T follicular helper cell (primary cell): ENCODE data around the gene LUZP4.
A peak's percentile ranks its signal among the peaks of the same experiment; 100 is the strongest.
"Not testable (repeated sequence)": the region's sequence is repeated elsewhere in the genome, so short reads cannot be mapped to it uniquely, and the experiment has no call there.

Experiments
- DNase-seq: peaks from one replicate; pipeline ENCODE4 v3.0.0-alpha.2; 2020; ENCODE audit warnings: low read depth
- total RNA-seq, 2 experiments: gene quantifications; one replicate each; lab custom pipeline; 2026; lab: John Stamatoyannopoulos, UW

Gene LUZP4
- 0 reads per million in 2 experiments for total RNA-seq

GRCh38 chrX:115289465-115289864, at the start of gene LUZP4:
Gene LUZP4, plus strand, starts transcription at chrX:115289715. Its CDS starts 45 bp downstream, at chrX:115289760.
- no peak for DNase-seq

GRCh38 chrX:115251458-115252233, 37.9 kb upstream of the LUZP4 start:
- DNase-seq, result no peak

- no peak for DNase-seq
These were observed 34.5 kb upstream of the LUZP4 start for GRCh38 chrX:115255003-115255402.

GRCh38 chrX:115257711-115258110, 31.8 kb upstream of the LUZP4 start:
- no peak for DNase-seq

- no peak for DNase-seq
These were observed 30.2 kb upstream of the LUZP4 start for GRCh38 chrX:115259238-115259875.

GRCh38 chrX:115260330-115260729, 29.2 kb upstream of the LUZP4 start:
- DNase-seq, result no peak

- no peak for DNase-seq
These were observed 28.4 kb upstream of the LUZP4 start for GRCh38 chrX:115261148-115261547.

GRCh38 chrX:115264009-115264408, 25.5 kb upstream of the LUZP4 start:
- DNase-seq, result no peak

GRCh38 chrX:115266300-115266699, 23.2 kb upstream of the LUZP4 start:
- DNase-seq, result no peak

- no peak for DNase-seq
These were observed 21.1 kb upstream of the LUZP4 start for GRCh38 chrX:115268421-115268820.

- no peak for DNase-seq
These were observed 20.3 kb upstream of the LUZP4 start for GRCh38 chrX:115269051-115269683.

- no peak for DNase-seq
These were observed 4.6 kb upstream of the LUZP4 start for GRCh38 chrX:115284877-115285276.

GRCh38 chrX:115297189-115297588, 7.7 kb downstream of the LUZP4 start:
- no peak for DNase-seq

GRCh38 chrX:115311139-115311538, 21.6 kb downstream of the LUZP4 start:
- no peak for DNase-seq

GRCh38 chrX:115311601-115312001, 22.1 kb downstream of the LUZP4 start:
- DNase-seq, result no peak

- no peak for DNase-seq
These were observed 28.6 kb downstream of the LUZP4 start for GRCh38 chrX:115318139-115318538.

- DNase-seq, result no peak
These were observed 32.9 kb downstream of the LUZP4 start for GRCh38 chrX:115322375-115322774.

- no peak for DNase-seq
These were observed 34.7 kb downstream of the LUZP4 start for GRCh38 chrX:115324194-115324593.

GRCh38 chrX:115329282-115329681, 39.8 kb downstream of the LUZP4 start:
- DNase-seq, result not testable (repeated sequence)

GRCh38 chrX:115330498-115331168, 41.1 kb downstream of the LUZP4 start:
- peak; percentile 8 for DNase-seq

- no peak for DNase-seq
These were observed 43.3 kb downstream of the LUZP4 start for GRCh38 chrX:115332832-115333231.

- no peak for DNase-seq
These were observed 43.9 kb downstream of the LUZP4 start for GRCh38 chrX:115333446-115333845.
